Body of pancreas (tissue), 4 donors: ENCODE results near the gene ALDH3B2. TPM values are rescaled to one million over a fixed set of nuclear protein-coding genes. Genes with fewer than 3 reads are reported as not detected.
"Not testable (repeated sequence)": the region's sequence is repeated elsewhere in the genome, so short reads cannot be mapped to it uniquely, and the experiment has no call there.

Source experiments
- ATAC-seq: fragments of 150-250 bp; one replicate; pipeline ENCODE4 v1.9.1; 2016
- DNase-seq, 4 donors: peaks; one replicate each; pipeline ENCODE4 v3.0.0-alpha.2; 2019
- H3K27ac ChIP-seq, 4 donors: fragments of 200-600 bp; sonication (generic); 1 replicate in 3 of 4; 2 replicates in 1 of 4; pipeline versions ENCODE4 v1.5.1 to v1.6.1; 2016 to 2019; ENCODE audit warnings: mild to moderate bottlenecking in 1 of 4, mixed read lengths in 1 of 4, moderate library complexity in 1 of 4
- H3K27me3 ChIP-seq, 2 donors: fragments of 200-600 bp; sonication (generic); one replicate each; pipeline ENCODE4 v1.6.0; 2016; ENCODE audit warnings: mild to moderate bottlenecking in 1 of 2
- H3K36me3 ChIP-seq, 2 donors: fragments of 200-600 bp; sonication (generic); replicated peaks in 1 of 2; 2 replicates each; pipeline ENCODE4 v1.5.1; 2016; ENCODE audit warnings: low read depth in 2 of 2; ENCODE audit not compliant: insufficient read depth in 1 of 2
- H3K4me1 ChIP-seq: fragments of 200-600 bp; sonication (generic); one replicate; pipeline ENCODE4 v1.6.0; 2016
- H3K4me3 ChIP-seq, 2 donors: fragments of 200-600 bp; sonication (generic); 1 replicate in 1 of 2; 2 replicates in 1 of 2; pipeline ENCODE4 v1.5.1; 2016 to 2019
- H3K9me3 ChIP-seq, 3 donors: fragments of 200-600 bp; sonication (generic); 1 replicate in 2 of 3; 2 replicates in 1 of 3; pipeline ENCODE4 v1.5.1; 2016
- CTCF ChIP-seq, 7 experiments: fragments of 450-650 bp in 4 of 7; fragments of 200-600 bp in 3 of 7; sonication (generic) in 3 of 7; IDR thresholded peaks; one replicate each; pipeline ENCODE4 v1.5.1; 2016 to 2019; ENCODE audit warnings: antibody characterized with exemption in 7 of 7
- POLR2A ChIP-seq, 3 donors: fragments of 450-650 bp; IDR thresholded peaks; one replicate each; pipeline ENCODE4 v1.6.1; 2016; ENCODE audit warnings: antibody characterized with exemption in 3 of 3, mild to moderate bottlenecking in 2 of 3
- WGBS, 2 donors: methylation state at CpG; one replicate each; pipeline ENCODE4 v1.1.5; 2017; 5-methylcytosine and 5-hydroxymethylcytosine counted together
- intact Hi-C: fragments of 100-400 bp; cut with DNase I; formaldehyde crosslinking; loops from one replicate; pipeline ENCODE4 v1.15.1; 2023
- total RNA-seq, 2 donors: library from RNA; depleted of rRNA; stranded (reverse); fragments of >200 nt; gene quantifications; one replicate each; pipeline ENCODE4 v1.1.0, GENCODE V29; 2016

ALDH3B2 gene
- total RNA-seq, 2 donors from 2014 or later, result not detected

DNA sequence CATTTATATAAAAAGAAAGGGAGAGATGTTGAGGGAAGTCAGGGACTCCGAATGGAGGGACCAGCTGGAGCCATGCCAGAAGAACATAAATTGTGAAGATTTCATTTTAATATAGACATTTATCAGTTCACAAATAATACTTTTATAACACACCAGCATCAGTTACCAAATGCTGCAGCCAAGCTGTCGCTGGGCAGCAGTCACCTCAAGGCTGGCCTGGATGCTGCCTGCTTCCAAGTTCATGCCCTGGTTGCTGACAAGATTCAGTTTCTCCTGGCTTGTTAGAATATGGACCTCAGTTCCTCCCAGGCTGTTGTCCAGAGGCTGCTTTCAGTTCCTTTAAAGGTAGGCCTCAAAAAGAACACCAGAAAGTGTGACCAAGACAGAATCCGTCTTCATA lies 30.8 kb upstream of the ALDH3B2 start:
- DNase-seq (no peak), ATAC-seq (no peak)
- no peaks in the 10 kb centered on the region for H3K4me1 ChIP-seq
- WGBS, 2 donors, result 84 to 85% methylated on average over 3 of the region's 3 CpGs
- H3K9me3 ChIP-seq, result no peaks in the 10 kb centered on the region
- H3K36me3 ChIP-seq, result no peaks in the 10 kb centered on the region
- TF ChIP-seq CTCF (IDR thresholded peaks at IDR 0.05), result no peak
- TF ChIP-seq POLR2A (IDR thresholded peaks at IDR 0.05), result no peak
- H3K27ac ChIP-seq, result no peak overlapping the region
- H3K27me3 ChIP-seq, result no peaks in the 10 kb centered on the region
- intact Hi-C loops, result no loop called here
- no peak overlapping the region for H3K4me3 ChIP-seq

GRCh38 chr11:67704524-67704923 lies 30.1 kb upstream of the ALDH3B2 start:
- 65 to 66% methylated on average over 7 of the region's 7 CpGs for WGBS, 2 donors
- Histone ChIP-seq H3K36me3 (no peaks in the 10 kb centered on the region), H3K4me1 (no peaks in the 10 kb centered on the region), H3K9me3 (no peaks in the 10 kb centered on the region), H3K27ac (no peak overlapping the region), H3K27me3 (no peaks in the 10 kb centered on the region), H3K4me3 (no peak overlapping the region)
- intact Hi-C loops, result no loop called here
- no peak for DNase-seq
- no peak for ATAC-seq
- no peak for TF ChIP-seq CTCF (IDR thresholded peaks at IDR 0.05)
- no peak for TF ChIP-seq POLR2A (IDR thresholded peaks at IDR 0.05)

DNA sequence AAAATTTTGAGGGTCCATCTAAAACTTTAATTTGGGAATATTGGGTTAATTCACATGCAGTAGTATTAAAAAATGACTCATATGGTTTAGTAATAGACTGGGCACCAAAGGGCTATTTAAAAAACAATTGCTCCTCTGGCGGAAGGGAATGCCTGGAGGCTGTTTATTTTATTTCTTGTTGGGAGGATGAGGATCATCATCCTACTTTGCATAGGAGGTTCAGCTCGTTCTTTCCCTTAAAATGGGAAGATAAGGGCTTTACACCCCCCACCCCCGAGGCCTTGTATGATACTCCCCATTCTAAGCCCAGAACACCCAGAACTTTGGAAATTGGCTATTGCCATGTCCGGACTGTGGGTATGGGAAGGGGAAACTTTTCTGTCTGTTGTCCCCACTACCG lies 29.3 kb upstream of the ALDH3B2 start:
- ATAC-seq, H3K36me3 ChIP-seq, H3K4me3 ChIP-seq, DNase-seq, intact Hi-C loops, H3K4me1 ChIP-seq, H3K27me3 ChIP-seq, H3K9me3 ChIP-seq, H3K27ac ChIP-seq: not testable (repeated sequence)
- 53 to 65% methylated on average over 5 of the region's 5 CpGs for WGBS, 2 donors

- Histone ChIP-seq H3K27ac (no peak overlapping the region), H3K4me3 (no peak overlapping the region), H3K4me1 (no peaks in the 10 kb centered on the region), H3K36me3 (no peaks in the 10 kb centered on the region), H3K27me3 (peaks cover 0 to under 1% of the 10 kb centered on the region in 2 donors), H3K9me3 (no peaks in the 10 kb centered on the region)
- no peak for DNase-seq
- intact Hi-C loops, result no loop called here
- TF ChIP-seq CTCF (IDR thresholded peaks at IDR 0.05) (no peak), POLR2A (IDR thresholded peaks at IDR 0.05) (no peak)
- 78 to 80% methylated on average over 11 of the region's 11 CpGs for WGBS, 2 donors
- no peak for ATAC-seq
Observed at GRCh38 chr11:67700548-67701262, 26.3 kb upstream of the ALDH3B2 start.

DNA sequence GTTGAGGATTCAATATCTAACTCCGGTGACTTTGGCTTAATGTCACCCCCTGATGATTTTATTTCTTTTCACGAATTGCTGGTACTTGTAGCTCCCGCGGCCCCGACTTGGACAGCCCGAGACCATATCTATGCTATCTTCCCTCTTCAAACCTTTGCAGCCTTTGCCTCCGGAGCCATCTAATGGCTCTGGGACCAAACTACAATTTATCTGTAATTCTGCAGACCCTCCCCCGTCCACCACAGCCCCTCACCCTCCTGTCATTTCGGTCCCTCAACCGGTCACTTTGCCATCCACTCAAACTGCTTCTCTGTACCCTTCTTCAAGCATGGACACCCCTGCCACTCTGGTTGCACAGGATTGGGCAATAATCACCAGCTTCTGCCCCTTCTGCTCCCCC lies 25.7 kb upstream of the ALDH3B2 start:
- 62 to 71% methylated on average over 10 of the region's 10 CpGs for WGBS, 2 donors
- no peak for DNase-seq
- no peak overlapping the region for H3K27ac ChIP-seq
- ATAC-seq, result no peak
- H3K36me3 ChIP-seq, result no peaks in the 10 kb centered on the region
- no peak for TF ChIP-seq POLR2A (IDR thresholded peaks at IDR 0.05)
- no peak for TF ChIP-seq CTCF (IDR thresholded peaks at IDR 0.05)
- intact Hi-C loops, result no loop called here
- no peak overlapping the region for H3K4me3 ChIP-seq
- no peaks in the 10 kb centered on the region for H3K4me1 ChIP-seq
- H3K27me3 ChIP-seq, result peaks cover 0 to 3% of the 10 kb centered on the region in 2 donors
- no peaks in the 10 kb centered on the region for H3K9me3 ChIP-seq
